SK-N-MC (cell line): ENCODE measurements around the gene GVQW3.
"Not testable (repeated sequence)": the region's sequence is repeated elsewhere in the genome, so short reads cannot be mapped to it uniquely, and the experiment has no call there.

Experiments
- FOXP2 ChIP-seq: optimal IDR thresholded peaks from 2 replicates; pipeline ENCODE3; 2011; ENCODE audit warnings: mild to moderate bottlenecking, moderate library complexity; ENCODE audit not compliant: insufficient read depth; ENCODE audit errors: extremely low read length, control extremely low read depth
- POLR2AphosphoS5 ChIP-seq: IDR thresholded peaks from 2 replicates; pipeline ENCODE4 v1.6.1; 2012; ENCODE audit warnings: mild to moderate bottlenecking, low read depth, low read length, borderline replicate concordance

DNA sequence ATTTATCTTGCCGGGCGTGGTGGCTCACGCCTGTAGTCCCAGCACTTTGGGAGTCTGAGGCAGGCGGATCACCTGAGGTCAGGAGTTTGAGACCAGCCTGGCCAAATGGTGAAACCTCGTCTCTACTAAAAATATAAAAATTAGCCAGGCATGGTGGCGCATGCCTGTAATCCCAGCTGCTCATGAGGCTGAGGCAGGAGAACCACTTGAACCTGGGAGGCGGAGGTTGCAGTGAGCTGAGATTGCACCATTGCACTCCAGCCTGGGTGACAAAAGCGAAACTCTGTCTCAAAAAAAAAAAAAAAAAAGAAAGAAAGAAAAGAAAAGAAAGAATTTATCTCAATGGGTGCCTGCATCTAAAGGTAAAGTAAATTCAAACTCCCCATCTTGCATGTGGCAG, 20.4 kb downstream of the GVQW3 start:
- TF ChIP-seq POLR2AphosphoS5, FOXP2: not testable (repeated sequence)
